K562 (cell line): ENCODE measurements around the gene CD2. TPM values are rescaled to one million over a fixed set of nuclear protein-coding genes. Genes with fewer than 3 reads are reported as not detected.

Experiments used
- ATAC-seq: fragments of 200-7000 bp; cut with Tn5 transposase; 3 replicates; pipeline ENCODE4 v1.9.1; 2020; ENCODE audit warnings: moderate library complexity
- BruUV-seq: library from RNA; stranded (reverse); fragments of 400-500 nt; replicated peaks from 2 replicates; lab custom pipeline; 2021; lab: Mats Ljungman, UMichigan
- CTCF ChIA-PET: fragments of 300-600 bp; formaldehyde crosslinking; extraction: SDS; loops from one replicate; lab custom pipeline; 2021; ENCODE audit warnings: low intra/inter-chr PET ratio; lab: Yijun Ruan, JAX
- POLR2A ChIA-PET: fragments of 300-600, 350-650 bp; sonication (Branson Sonifier 250); formaldehyde crosslinking; extraction: SDS; loops from one replicate; lab custom pipeline; 2021; ENCODE audit warnings: antibody characterized with exemption, inconsistent platforms; lab: Yijun Ruan, JAX
- DNase-seq, 4 experiments: peaks; one replicate each; pipeline versions ENCODE4 v3.0.0 to v3.0.0-alpha.2; 2011 to 2018; ENCODE audit warnings: low spot score in 3 of 4, mixed read lengths in 3 of 4; ENCODE audit errors: extremely low read depth in 1 of 4
- FAIRE-seq: peaks from 2 replicates; lab custom pipeline; 2011; peaks lifted over from hg19 to GRCh38; lab: Jason Lieb, UNC
- H2AFZ ChIP-seq: 2 replicates; pipeline ENCODE4 v1.6.0; 2011; ENCODE audit warnings: low read depth, low read length, control low read depth, inconsistent platforms
- H3K27ac ChIP-seq: fragments of 200-600 bp; 3 replicates; pipeline ENCODE4 v1.8.0; 2011; ENCODE audit warnings: low read depth, mild to moderate bottlenecking, control low read depth, inconsistent platforms, low read length, moderate library complexity, mixed read lengths; ENCODE audit errors: extremely low read depth
- H3K27me3 ChIP-seq, 2 experiments: fragments of 300-600 bp in 1 of 2; 2 replicates in 1 of 2; 3 replicates in 1 of 2; pipeline versions ENCODE4 v1.6.0 to v1.8.0; 2011; ENCODE audit warnings: inconsistent platforms in 2 of 2, low read length in 2 of 2, mild to moderate bottlenecking in 1 of 2, mixed read lengths in 1 of 2, moderate library complexity in 1 of 2; ENCODE audit not compliant: control insufficient read depth in 2 of 2, insufficient read depth in 2 of 2
- H3K36me3 ChIP-seq: fragments of 300-600 bp; 3 replicates; pipeline ENCODE4 v1.8.0; 2011; ENCODE audit warnings: mild to moderate bottlenecking, low read length, inconsistent platforms; ENCODE audit not compliant: control insufficient read depth, insufficient read depth
- H3K4me1 ChIP-seq, 2 experiments: fragments of 200-600 bp in 1 of 2; replicated peaks in 1 of 2; 2 replicates in 1 of 2; 3 replicates in 1 of 2; pipeline versions ENCODE4 v1.5.1 to v1.8.0; 2011; ENCODE audit warnings: inconsistent platforms in 2 of 2, low read length in 2 of 2, mild to moderate bottlenecking in 1 of 2, mixed read lengths in 1 of 2, moderate library complexity in 1 of 2; ENCODE audit not compliant: control insufficient read depth in 2 of 2, insufficient read depth in 2 of 2
- H3K4me2 ChIP-seq: 2 replicates; pipeline ENCODE4 v1.6.1; 2011; ENCODE audit warnings: low read length, control low read depth, inconsistent platforms, mixed read lengths; ENCODE audit not compliant: insufficient read depth
- H3K4me3 ChIP-seq: fragments of 200-600 bp; sonication (generic), shearing (Covaris generic); 2 replicates; pipeline ENCODE4 v1.5.1; 2016; ENCODE audit warnings: control low read depth, inconsistent platforms
- H3K79me2 ChIP-seq: fragments of 200-600 bp; 3 replicates; pipeline ENCODE4 v1.8.0; 2011; ENCODE audit warnings: low read length, inconsistent platforms; ENCODE audit not compliant: control insufficient read depth, insufficient read depth
- H3K9ac ChIP-seq, 2 experiments: 2 replicates each; pipeline versions ENCODE4 v1.6.0 to v1.6.1; 2011; ENCODE audit warnings: low read depth in 2 of 2, low read length in 2 of 2, control low read depth in 1 of 2, inconsistent platforms in 1 of 2, mild to moderate bottlenecking in 1 of 2, mixed read lengths in 1 of 2; ENCODE audit not compliant: insufficient read depth in 1 of 2
- H3K9me1 ChIP-seq: one replicate; pipeline ENCODE4 v1.6.0; 2011; ENCODE audit warnings: inconsistent platforms, mild to moderate bottlenecking, low read length, moderate library complexity; ENCODE audit not compliant: control insufficient read depth, insufficient read depth
- H3K9me3 ChIP-seq: replicated peaks from 2 replicates; pipeline ENCODE4 v1.5.1; 2011; ENCODE audit warnings: low read depth, low read length, inconsistent platforms; ENCODE audit not compliant: control insufficient read depth, insufficient read depth
- H4K20me1 ChIP-seq: replicated peaks from 2 replicates; pipeline ENCODE4 v1.6.1; 2011; ENCODE audit warnings: low read length, inconsistent platforms, mixed read lengths; ENCODE audit not compliant: control insufficient read depth, insufficient read depth
- HDAC2 ChIP-seq: fragments of 450-650 bp; IDR thresholded peaks from 2 replicates; pipeline ENCODE4 v1.6.1; 2016; ENCODE audit warnings: mild to moderate bottlenecking
- MAFF ChIP-seq: IDR thresholded peaks from 2 replicates; pipeline ENCODE4 v1.6.1; 2012; ENCODE audit warnings: low read length, improper control_type of control experiment
- NCOA2 ChIP-seq, 2 experiments: fragments of 450-650 bp; IDR thresholded peaks; 2 replicates each; pipeline ENCODE4 v1.6.1; 2018; ENCODE audit warnings: mild to moderate bottlenecking in 2 of 2, moderate library complexity in 1 of 2; ENCODE audit not compliant: partially characterized antibody in 2 of 2
- NCOA6 ChIP-seq: fragments of 450-650 bp; IDR thresholded peaks from 2 replicates; pipeline ENCODE4 v1.6.1; 2017; ENCODE audit warnings: mild to moderate bottlenecking
- PRPF4 ChIP-seq: fragments of 200-400 bp; formaldehyde crosslinking; IDR thresholded peaks from one replicate; pipeline ENCODE4 v1.6.1; 2017; ENCODE audit warnings: low read length, low read depth, mild to moderate bottlenecking; ENCODE audit not compliant: insufficient read depth, poor library complexity, severe bottlenecking
- PTTG1 ChIP-seq: fragments of 450-650 bp; IDR thresholded peaks from 2 replicates; pipeline ENCODE4 v1.6.1; 2016; ENCODE audit warnings: low read depth, mild to moderate bottlenecking, missing genetic modification characterization, missing compliant biosample characterization
- RBM15 ChIP-seq: fragments of 200-400 bp; formaldehyde crosslinking; IDR thresholded peaks from 2 replicates; pipeline ENCODE4 v1.6.1; 2018; ENCODE audit warnings: mild to moderate bottlenecking, low read length, moderate library complexity; ENCODE audit not compliant: insufficient read depth
- SAFB2 ChIP-seq: fragments of 200-400 bp; formaldehyde crosslinking; IDR thresholded peaks from 2 replicates; pipeline ENCODE4 v1.6.1; 2018; ENCODE audit warnings: borderline replicate concordance, low read length, low read depth, moderate library complexity; ENCODE audit not compliant: severe bottlenecking
- SAP30 ChIP-seq: fragments of 200-600 bp; sonication (generic); IDR thresholded peaks from 2 replicates; pipeline ENCODE4 v1.6.1; 2012; ENCODE audit warnings: borderline replicate concordance, low read depth, mild to moderate bottlenecking, moderate library complexity, low read length, control low read depth, inconsistent platforms; ENCODE audit not compliant: insufficient read depth, poor library complexity, severe bottlenecking
- SNRNP70 ChIP-seq: fragments of 200-400 bp; formaldehyde crosslinking; optimal IDR thresholded peaks from 2 replicates; pipeline ENCODE3; 2017; ENCODE audit warnings: low read depth, low read length
- YBX1 ChIP-seq: fragments of 450-650 bp; IDR thresholded peaks from 2 replicates; pipeline ENCODE4 v1.7.1; 2016; ENCODE audit warnings: mild to moderate bottlenecking
- ZC3H4 ChIP-seq: sonication (generic); formaldehyde crosslinking; IDR thresholded peaks from 2 replicates; pipeline ENCODE4 v1.9.0; 2021; ENCODE audit warnings: missing genetic modification reagents, borderline replicate concordance
- ZNF583 ChIP-seq: fragments of 250-450 bp; sonication (Bioruptor Pico); IDR thresholded peaks from 2 replicates; pipeline ENCODE4 v1.4.0; 2020
- ZNF644 ChIP-seq: fragments of 200-800 bp; sonication (Bioruptor generic); IDR thresholded peaks from 2 replicates; pipeline ENCODE4 v1.6.1; 2016; ENCODE audit warnings: low read depth, missing genetic modification characterization, missing compliant biosample characterization
- WGBS: fragments of 100-300 bp; shearing (Covaris generic); methylation state at CpG from one replicate; pipeline ENCODE4 v1.1.6; 2016; ENCODE audit warnings: low coverage, mixed read lengths; ENCODE audit not compliant: insufficient coverage; ENCODE audit errors: missing lambda C conversion rate; 5-methylcytosine and 5-hydroxymethylcytosine counted together
- in situ Hi-C: fragments of 300-500 bp; cut with MboI; formaldehyde crosslinking; loops from 4 replicates; pipeline ENCODE4 v1.15.0; 2018; ENCODE audit warnings: inconsistent platforms, mixed read lengths
- intact Hi-C: fragments of 100-400 bp; cut with micrococcal nuclease; formaldehyde crosslinking; loops from 2 replicates; pipeline ENCODE4 v1.14.2; 2022
- polyA plus RNA-seq, 8 experiments: library from polyadenylated mRNA; depleted of rRNA in 4 of 8; stranded (reverse) in 5 of 8; unstranded in 3 of 8; fragments of >200 nt; fragmentation: Nextera tagmentation in 2 of 8; fragmentation: Illumina TruSeq in 1 of 8; extraction: Ambion mirVana in 2 of 8; extraction: Trizol in 1 of 8; gene quantifications; 2 replicates each; pipeline versions ENCODE4 v1.2.1 to v1.2.3, GENCODE V29; 2011 to 2014; ENCODE audit warnings: inconsistent platforms in 1 of 8, missing spikeins in 1 of 8
- total RNA-seq, 7 experiments: library from RNA; depleted of rRNA in 6 of 7; stranded (reverse); fragments of >200 nt in 6 of 7; fragmentation: Illumina TruSeq in 2 of 7; extraction: Trizol in 2 of 7; gene quantifications; 2 replicates each; pipeline versions ENCODE4 v1.2.1 to v1.2.3, GENCODE V29; 2011 to 2021; ENCODE audit warnings: low replicate concordance in 1 of 7
- TF ChIP-seq, protein P1 (sequence below): fragments of 450-650 bp; formaldehyde crosslinking; IDR thresholded peaks from 2 replicates; pipeline ENCODE4 v1.4.0; 2020; ENCODE audit warnings: mild to moderate bottlenecking, moderate library complexity
- TF ChIP-seq, protein P2 (sequence below): sonication (generic); formaldehyde crosslinking; IDR thresholded peaks from 2 replicates; pipeline ENCODE4 v1.8.1; 2023; ENCODE audit warnings: mild to moderate bottlenecking, missing genetic modification reagents
- TF ChIP-seq, protein P3 (sequence below): fragments of 250-450 bp; sonication (Bioruptor Pico); IDR thresholded peaks from 2 replicates; pipeline ENCODE4 v1.4.0; 2020; ENCODE audit warnings: mild to moderate bottlenecking, moderate library complexity

CD2 gene
- total and polyA plus RNA-seq, 9 of the 15 experiments (the other 6 are each of a cell fraction or from before 2014, with no cell fraction given), result 0.07 to 0.16 TPM; not detected in 7

DNA sequence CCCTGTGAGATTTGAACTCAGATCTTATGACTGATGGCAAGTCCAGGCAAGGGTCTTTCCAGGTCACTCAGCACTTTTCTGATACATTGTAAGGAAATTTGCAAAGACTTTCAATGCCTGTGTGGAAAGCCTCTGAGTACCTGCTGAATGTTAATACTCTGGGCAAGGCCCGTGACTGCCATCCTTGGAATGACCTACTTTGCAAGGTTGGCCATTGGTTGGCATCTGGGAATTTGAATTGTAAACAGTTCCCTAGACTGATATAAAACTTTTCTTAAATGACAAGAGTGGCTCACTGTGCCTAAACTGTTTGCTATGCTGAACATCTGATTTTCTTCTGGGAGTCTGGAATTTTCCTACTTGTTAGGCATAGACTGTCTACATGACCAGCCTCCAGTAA, 57.1 kb downstream of the CD2 start:
- in situ Hi-C loops (no loop called here), intact Hi-C loops (no loop called here)
- BruUV-seq, result no TSS peak
- H3K27ac ChIP-seq, result no peak overlapping the region
- no peak overlapping the region for H2AFZ ChIP-seq
- ChIA-PET CTCF (no interaction called here), POLR2A (no interaction called here)
- no peak overlapping the region for H3K9ac ChIP-seq
- H3K79me2 ChIP-seq, result no peaks in the 10 kb centered on the region
- H4K20me1 ChIP-seq, result no peaks in the 10 kb centered on the region
- FAIRE-seq (no peak), ATAC-seq (no peak), DNase-seq (no peak)
- no peak overlapping the region for H3K4me2 ChIP-seq
- no peaks in the 10 kb centered on the region for H3K9me1 ChIP-seq
- TF ChIP-seq, protein P1, sequence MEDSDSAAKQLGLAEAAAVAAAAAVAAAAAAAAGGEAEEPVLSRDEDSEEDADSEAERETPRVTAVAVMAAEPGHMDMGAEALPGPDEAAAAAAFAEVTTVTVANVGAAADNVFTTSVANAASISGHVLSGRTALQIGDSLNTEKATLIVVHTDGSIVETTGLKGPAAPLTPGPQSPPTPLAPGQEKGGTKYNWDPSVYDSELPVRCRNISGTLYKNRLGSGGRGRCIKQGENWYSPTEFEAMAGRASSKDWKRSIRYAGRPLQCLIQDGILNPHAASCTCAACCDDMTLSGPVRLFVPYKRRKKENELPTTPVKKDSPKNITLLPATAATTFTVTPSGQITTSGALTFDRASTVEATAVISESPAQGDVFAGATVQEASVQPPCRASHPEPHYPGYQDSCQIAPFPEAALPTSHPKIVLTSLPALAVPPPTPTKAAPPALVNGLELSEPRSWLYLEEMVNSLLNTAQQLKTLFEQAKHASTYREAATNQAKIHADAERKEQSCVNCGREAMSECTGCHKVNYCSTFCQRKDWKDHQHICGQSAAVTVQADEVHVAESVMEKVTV, result no peak
- TF ChIP-seq YBX1 (no peak), PRPF4 (no peak), ZNF583 (CRISPR knock-in tag) (no peak), MAFF (no peak), ZNF644 (tag) (no peak), ZC3H4 (no peak), PTTG1 (tag) (no peak), SAFB2 (no peak), SNRNP70 (no peak), HDAC2 (no peak), NCOA6 (no peak), NCOA2 (IDR thresholded peaks at IDR 0.05; ENCODE audit: partially characterized antibody in 2 of 2) (no peak), SAP30 (no peak), RBM15 (no peak)
- TF ChIP-seq, protein P2, sequence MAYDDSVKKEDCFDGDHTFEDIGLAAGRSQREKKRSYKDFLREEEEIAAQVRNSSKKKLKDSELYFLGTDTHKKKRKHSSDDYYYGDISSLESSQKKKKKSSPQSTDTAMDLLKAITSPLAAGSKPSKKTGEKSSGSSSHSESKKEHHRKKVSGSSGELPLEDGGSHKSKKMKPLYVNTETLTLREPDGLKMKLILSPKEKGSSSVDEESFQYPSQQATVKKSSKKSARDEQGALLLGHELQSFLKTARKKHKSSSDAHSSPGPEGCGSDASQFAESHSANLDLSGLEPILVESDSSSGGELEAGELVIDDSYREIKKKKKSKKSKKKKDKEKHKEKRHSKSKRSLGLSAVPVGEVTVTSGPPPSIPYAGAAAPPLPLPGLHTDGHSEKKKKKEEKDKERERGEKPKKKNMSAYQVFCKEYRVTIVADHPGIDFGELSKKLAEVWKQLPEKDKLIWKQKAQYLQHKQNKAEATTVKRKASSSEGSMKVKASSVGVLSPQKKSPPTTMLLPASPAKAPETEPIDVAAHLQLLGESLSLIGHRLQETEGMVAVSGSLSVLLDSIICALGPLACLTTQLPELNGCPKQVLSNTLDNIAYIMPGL (CRISPR knock-in tag), result no peak
- TF ChIP-seq, protein P3, sequence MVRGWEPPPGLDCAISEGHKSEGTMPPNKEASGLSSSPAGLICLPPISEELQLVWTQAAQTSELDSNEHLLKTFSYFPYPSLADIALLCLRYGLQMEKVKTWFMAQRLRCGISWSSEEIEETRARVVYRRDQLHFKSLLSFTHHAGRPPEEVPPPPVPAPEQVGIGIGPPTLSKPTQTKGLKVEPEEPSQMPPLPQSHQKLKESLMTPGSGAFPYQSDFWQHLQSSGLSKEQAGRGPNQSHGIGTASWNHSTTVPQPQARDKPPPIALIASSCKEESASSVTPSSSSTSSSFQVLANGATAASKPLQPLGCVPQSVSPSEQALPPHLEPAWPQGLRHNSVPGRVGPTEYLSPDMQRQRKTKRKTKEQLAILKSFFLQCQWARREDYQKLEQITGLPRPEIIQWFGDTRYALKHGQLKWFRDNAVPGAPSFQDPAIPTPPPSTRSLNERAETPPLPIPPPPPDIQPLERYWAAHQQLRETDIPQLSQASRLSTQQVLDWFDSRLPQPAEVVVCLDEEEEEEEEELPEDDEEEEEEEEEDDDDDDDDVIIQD (CRISPR knock-in tag), result no peak
- peaks cover 0 to 6% of the 10 kb centered on the region in 2 experiments; a peak in 1 of 5 replicates for H3K4me1 ChIP-seq
- H3K36me3 ChIP-seq, result no peaks in the 10 kb centered on the region
- H3K9me3 ChIP-seq, result peaks cover 5% of the 10 kb centered on the region; the same call in 1 of the 2 replicates
- H3K4me3 ChIP-seq, result no peak overlapping the region
- H3K27me3 ChIP-seq, result no peaks in the 10 kb centered on the region
- WGBS, result 89% methylated on average over 1 of the region's 1 CpG
